ENCODE results near the gene ARFGEF3.
"Not testable (repeated sequence)": the region's sequence is repeated elsewhere in the genome, so short reads cannot be mapped to it uniquely, and the experiment has no call there.

ARFGEF3 gene

DNA sequence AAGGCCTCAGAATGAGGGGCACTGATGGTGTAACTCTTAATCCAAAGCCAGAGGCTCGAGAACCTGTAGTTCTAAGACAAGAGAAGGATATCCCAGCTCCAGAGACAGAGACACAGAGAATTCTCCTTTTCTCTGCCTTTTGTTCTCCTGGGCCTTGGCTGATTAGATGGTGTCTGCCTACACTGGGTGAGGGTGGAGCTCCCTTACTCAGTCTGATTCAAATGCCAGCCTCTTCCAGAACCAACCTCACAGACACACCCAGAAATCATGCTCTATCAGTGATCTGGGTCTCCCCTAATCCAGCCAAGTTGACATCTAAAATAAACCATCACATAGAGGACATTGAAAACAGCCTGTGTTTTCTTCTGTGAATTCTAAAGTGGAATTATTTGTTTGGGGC, 148.0 kb downstream of the ARFGEF3 start:
- DNase-seq: no peak

DNA sequence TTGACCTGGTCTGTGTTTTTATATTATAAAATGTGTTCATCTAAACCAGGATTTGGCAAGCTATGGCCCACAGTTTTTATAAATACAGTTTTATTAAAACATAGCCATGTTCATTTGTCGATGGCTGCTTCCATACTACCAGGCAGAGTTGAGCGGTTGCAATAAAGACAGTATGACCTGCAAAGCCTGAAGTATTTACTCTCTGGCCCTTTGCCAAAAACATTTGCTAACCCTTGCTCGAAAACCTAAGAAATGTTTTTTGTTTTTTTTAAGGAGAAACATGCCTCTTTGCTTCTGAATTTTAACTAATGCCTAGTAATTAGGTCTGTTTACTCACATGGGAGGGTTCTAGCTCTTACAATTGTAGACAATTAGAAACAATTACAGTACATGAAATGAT, 148.6 kb downstream of the ARFGEF3 start:
- no peak for DNase-seq

DNA sequence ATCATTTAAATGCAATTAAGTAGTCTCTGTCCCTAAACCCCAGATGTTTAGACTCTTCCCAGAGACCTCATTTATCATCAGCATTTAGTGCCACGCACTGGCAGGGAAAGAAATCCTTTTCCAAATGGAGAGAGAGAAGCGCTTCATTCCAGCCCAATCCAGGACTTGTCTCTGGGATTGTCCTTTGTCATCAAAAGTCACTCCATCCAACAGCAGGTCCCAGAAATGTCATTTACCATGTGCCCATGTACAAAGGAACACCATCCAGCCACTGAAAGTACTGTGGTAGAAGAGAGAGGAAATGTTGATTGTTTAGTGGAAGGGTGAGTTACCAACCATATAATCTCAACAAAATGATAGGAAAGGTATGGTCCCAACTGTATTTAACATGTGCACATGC, 149.1 kb downstream of the ARFGEF3 start:
- no peak for DNase-seq

DNA sequence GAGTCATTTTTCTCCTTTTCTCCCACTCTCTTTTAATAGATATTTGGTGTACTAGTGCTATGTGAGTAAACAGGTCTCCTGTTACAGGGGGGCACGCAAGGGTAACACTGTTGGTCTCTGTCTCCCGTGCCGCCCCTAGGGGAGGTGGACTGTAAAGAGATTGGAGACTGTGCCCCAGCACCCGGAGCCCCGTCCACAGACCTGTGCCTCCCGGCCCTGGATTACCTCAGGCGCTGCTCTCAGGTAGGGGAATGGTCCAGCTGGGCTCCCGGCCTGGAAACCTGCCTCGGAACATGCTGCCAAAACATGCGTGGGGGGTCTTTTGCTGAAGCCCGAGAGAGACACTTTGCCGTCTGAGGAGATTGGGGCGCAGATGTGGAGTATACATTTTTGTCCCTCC, 149.5 kb downstream of the ARFGEF3 start:
- DNase-seq: no peak

- no peak for DNase-seq
Observed at GRCh38 chr6:138318741-138319375, 157.1 kb downstream of the ARFGEF3 start.

GRCh38 chr6:138321934-138322333, 160.2 kb downstream of the ARFGEF3 start:
- no peak for DNase-seq

- no peak for DNase-seq
Observed at GRCh38 chr6:138323821-138324220, 162.1 kb downstream of the ARFGEF3 start.

GRCh38 chr6:138328210-138328609, 166.5 kb downstream of the ARFGEF3 start:
- DNase-seq: no peak

DNA sequence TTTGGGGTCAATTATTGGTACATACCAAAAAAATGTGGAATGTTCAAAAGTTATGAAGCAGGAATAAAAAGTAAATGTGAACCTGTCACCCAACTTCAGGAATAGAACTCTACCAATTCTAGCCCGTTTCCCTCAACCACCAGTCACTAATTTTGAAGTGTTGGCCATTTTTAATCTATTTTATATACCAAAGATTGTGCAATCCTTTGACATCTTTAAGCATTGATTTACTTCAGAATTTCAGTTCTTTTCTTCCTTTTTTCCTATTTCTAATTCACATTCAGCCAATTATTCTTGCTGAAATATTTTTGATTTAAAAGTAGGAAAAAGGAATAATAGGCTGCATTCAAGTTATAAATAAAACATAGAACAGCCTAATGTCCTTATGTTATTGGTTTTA, 169.0 kb downstream of the ARFGEF3 start:
- DNase-seq: no peak

GRCh38 chr6:138331444-138331843, 169.7 kb downstream of the ARFGEF3 start:
- no peak for DNase-seq

DNA sequence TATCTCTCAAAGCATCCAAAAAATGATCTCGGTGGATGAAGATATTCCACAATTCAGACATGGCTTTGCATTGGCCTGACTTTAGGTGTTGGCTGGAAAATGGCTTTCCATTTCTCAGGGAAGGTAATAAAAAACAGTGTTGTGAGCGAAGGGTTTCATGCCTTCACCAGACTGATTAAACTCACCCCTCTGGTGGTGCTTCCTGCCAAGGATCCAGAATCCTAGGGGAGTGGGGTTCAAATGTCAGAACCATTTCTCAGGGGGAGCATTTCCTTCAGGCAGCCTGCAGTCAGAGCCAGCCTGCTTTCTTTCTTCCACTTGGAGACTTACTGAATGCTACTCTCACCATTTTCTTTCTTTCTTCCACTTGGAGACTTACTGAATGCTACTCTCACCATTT, 170.2 kb downstream of the ARFGEF3 start:
- DNase-seq: no peak

DNA sequence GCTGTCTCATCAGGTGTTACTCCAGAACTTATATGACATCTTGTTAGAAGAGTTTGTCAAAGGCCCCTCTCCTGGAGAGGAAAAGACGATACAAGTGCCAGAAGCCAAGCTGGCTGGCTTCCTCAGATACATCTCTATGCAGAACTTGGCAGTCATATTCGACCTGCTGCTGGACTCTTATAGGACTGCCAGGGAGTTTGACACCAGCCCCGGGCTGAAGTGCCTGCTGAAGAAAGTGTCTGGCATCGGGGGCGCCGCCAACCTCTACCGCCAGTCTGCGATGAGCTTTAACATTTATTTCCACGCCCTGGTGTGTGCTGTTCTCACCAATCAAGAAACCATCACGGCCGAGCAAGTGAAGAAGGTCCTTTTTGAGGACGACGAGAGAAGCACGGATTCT, 172.3 kb downstream of the ARFGEF3 start:
- no peak for DNase-seq

DNA sequence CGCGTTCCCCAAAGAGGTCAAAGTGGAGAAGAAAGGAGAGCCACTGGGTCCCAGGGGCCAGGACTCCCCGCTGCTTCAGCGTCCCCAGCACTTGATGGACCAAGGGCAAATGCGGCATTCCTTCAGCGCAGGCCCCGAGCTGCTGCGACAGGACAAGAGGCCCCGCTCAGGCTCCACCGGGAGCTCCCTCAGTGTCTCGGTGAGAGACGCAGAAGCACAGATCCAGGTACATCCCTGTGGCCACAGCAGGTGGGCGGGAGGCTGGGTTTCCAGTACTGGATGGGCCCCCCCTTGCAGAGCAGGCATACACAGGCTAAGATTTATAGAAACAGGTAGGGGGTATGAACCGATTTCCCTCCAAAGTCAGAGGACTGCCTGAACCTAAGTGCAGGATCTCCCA, 173.2 kb downstream of the ARFGEF3 start:
- no peak for DNase-seq

DNA sequence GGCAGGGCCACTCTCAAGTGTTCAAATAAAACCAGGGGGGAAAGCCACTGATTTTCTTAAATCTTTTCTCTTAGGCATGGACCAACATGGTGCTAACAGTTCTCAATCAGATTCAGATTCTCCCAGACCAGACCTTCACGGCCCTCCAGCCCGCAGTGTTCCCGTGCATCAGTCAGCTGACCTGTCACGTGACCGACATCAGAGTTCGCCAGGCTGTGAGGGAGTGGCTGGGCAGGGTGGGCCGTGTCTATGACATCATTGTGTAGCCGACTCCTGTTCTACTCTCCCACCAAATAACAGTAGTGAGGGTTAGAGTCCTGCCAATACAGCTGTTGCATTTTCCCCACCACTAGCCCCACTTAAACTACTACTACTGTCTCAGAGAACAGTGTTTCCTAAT, 174.5 kb downstream of the ARFGEF3 start:
- DNase-seq: no peak

- DNase-seq: no peak
Observed at GRCh38 chr6:138337076-138337475, 175.3 kb downstream of the ARFGEF3 start.

GRCh38 chr6:138339024-138339423, 177.3 kb downstream of the ARFGEF3 start:
- DNase-seq: no peak

DNA sequence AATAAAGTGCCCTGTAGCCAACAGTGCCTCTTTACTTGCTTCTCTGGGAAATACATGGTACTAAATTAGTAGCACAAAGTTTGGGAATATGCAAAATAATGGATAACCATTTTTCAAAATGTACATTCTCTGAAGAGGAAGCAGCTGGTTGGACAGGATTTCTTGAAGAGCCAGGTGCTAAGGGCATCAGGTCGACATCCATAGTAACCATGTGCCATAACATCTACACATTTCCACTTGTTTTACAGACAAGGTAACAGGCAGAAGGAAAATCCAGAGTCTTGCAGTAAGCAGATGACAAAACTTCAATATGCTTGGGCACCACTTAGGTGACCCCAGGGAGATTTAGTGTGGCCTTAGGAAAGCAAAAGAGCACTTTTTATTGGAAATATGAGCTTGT, 179.4 kb downstream of the ARFGEF3 start:
- DNase-seq: no peak

DNA sequence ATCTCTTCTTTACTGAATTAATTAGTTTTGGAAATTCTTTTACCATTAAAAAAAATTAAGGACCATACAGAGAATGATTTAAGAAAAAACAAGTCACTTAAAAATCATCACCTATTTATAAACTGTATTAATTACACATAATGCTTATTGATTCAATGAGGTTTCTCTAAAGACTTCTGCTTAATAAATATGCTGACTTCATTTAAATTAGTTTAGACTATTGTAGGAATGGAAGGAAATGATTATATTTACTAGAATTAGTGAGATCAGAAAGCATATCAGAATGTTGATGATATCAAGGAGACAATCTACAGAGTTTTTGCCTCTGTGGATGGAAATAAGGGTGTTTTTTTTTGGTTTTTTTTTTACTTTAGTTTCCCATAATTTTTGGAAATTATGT, 181.4 kb downstream of the ARFGEF3 start:
- no peak for DNase-seq

DNA sequence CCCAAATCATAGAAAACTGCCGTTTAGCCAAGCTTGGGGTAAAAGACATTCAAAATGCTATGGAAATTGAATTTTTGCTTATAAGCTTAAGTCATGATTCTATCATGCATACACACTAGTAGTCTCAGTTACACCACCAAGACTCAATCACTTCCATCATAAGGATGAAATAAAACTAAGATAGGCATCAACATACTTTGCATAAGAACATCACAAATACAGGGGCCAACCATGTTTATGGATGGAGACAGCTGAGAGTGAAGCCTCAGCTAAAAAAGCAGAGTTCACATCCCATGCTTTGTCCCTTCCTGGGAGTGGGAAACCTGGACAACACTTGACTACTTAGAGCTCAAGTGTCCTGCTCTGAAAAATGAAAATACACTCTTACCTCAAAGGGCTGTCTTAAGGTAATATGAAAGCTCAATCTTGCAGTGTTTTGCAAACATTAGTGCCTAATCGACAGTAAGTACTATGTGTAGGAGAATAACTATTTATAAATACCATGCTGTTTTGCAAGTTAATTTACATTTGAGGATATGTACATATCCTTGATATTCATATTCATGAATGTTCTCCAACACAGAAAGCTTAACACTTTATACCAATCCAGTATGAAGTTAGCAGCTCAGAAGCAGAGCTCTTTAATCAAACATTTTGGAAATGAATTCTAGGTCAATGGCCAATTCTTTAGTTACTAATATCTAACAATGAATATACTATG, 184.0 kb downstream of the ARFGEF3 start:
- no peak for DNase-seq

DNA sequence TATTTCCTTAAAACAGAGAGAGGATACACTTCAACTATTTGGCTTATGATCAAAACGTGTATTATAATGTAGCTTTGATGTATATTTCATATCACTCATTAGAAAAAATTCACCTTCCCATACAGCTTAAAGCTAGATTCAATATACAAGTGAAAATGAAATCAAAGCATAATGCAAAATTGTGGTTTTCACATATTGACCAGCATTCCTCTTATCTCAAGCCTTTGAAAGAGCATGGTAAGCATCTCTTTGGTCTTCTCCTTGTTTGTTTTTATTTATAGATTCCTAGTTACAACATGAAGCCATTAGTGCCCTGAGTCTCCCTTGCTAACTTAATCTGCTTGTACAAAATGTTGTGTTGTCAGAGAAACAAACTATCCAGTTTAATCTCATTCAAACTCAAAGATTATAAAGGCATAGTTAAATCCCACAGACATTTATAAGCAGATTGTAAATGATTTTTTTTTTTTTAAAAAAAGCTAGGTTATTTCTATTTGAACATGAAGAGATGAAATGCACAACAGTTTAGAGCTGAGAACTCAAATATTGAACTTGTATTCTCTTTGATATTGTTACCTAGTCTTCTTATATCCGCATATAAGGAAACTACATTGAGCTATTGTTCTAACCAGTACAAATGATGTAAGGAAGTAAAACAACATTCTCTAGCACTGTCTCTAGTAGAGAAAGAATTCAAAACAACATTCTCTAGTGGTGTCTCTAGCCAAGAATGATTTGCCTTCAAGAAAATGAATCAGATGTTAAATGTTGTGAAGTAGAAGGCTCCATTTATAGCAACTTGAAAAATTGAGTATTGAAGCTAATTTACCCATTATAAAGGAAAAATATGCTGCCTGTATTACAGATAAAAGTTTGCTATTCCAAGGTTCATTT, 184.8 kb downstream of the ARFGEF3 start:
- no peak for DNase-seq

DNA sequence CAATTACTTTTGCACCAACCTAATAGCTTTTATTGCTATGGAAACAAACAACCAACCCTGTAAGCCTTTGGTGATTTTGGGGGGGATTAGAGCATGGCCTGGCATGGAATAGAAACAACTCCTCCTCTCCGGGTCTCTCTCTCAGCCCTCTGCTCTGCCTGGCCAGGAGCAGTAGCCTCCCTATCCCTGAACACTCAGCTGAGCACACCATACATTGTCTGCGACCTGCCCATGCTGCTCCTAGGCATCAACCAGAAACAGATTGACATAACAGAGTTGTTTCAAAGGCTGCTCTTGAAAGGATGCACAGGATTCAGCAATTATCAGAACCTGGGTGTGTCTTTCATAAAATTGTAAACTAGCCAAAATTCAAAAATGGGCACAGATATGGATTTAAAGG, 186.1 kb downstream of the ARFGEF3 start:
- no peak for DNase-seq

DNA sequence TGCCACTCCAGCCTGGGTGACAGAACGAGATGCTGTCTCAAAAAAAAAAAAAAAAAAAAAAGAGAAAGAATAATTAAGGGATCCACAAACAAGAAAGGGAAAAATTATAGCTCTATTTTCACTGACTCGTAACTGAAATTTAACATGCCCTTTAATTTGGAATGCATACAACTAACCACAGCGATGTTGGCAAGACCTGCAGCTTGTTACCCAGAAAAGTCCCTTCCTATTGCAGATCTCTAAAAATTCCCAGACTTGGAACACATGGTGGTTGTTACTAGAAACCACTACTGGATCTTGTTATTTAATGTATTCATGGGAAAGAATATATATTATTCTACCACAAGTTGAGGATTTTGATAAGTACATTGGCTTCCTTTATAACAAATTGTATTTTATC, 188.2 kb downstream of the ARFGEF3 start:
- DNase-seq: no peak

- no peak for DNase-seq
Observed at GRCh38 chr6:138357928-138358327, 196.2 kb downstream of the ARFGEF3 start.

- not testable (repeated sequence) for DNase-seq
Observed at GRCh38 chr6:138368684-138369083, 206.9 kb downstream of the ARFGEF3 start.

All from RPMI8226 (cell line).